ENCODE measurements around the gene HSPA12B.

The HSPA12B gene

GRCh38 chr20:3730803-3731672, 1.4 kb upstream of the HSPA12B start:
- Histone ChIP-seq H3K4me1 (ENCODE audit: control insufficient read depth, insufficient read depth, low read length) (peaks cover 10% of the 10 kb centered on the region), H3K9me3 (ENCODE audit: control insufficient read depth, insufficient read depth, low read depth, low read length) (no peaks in the 10 kb centered on the region), H3K4me3 (ENCODE audit: low read depth, low read length) (no peak overlapping the region), H3K27ac (ENCODE audit: extremely low read depth, low read depth, low read length) (no peak overlapping the region), H3K36me3 (ENCODE audit: control insufficient read depth in 2 of 2, insufficient read depth in 1 of 2, low read length in 2 of 2) (no peaks in the 10 kb centered on the region)
- ChIA-PET CTCF (interaction anchor here (0.6 to 3.4 kb wide), 6 partner anchors 11 to 673 kb away, joined by 3 to 14 read pairs (median 4); no protein-coding TSS in a partner anchor), POLR2A (no interaction called here)
- TF ChIP-seq ZNF600 (tag by site-specific recombination; IDR thresholded peaks at IDR 0.05) (peak; percentile 55), GFI1B (tag by site-specific recombination; IDR thresholded peaks at IDR 0.05) (no peak), EGR2 (tag by site-specific recombination; IDR thresholded peaks at IDR 0.05; ENCODE audit: low read depth) (no peak), HOXC10 (CRISPR knock-in tag; IDR thresholded peaks at IDR 0.05) (no peak), ZNF629 (tag by site-specific recombination; IDR thresholded peaks at IDR 0.05) (no peak), BCL11A (tag by site-specific recombination; IDR thresholded peaks at IDR 0.05; ENCODE audit: low read depth) (no peak), PRDM4 (tag by site-specific recombination; IDR thresholded peaks at IDR 0.05) (no peak)
- TF ChIP-seq, protein P1, sequence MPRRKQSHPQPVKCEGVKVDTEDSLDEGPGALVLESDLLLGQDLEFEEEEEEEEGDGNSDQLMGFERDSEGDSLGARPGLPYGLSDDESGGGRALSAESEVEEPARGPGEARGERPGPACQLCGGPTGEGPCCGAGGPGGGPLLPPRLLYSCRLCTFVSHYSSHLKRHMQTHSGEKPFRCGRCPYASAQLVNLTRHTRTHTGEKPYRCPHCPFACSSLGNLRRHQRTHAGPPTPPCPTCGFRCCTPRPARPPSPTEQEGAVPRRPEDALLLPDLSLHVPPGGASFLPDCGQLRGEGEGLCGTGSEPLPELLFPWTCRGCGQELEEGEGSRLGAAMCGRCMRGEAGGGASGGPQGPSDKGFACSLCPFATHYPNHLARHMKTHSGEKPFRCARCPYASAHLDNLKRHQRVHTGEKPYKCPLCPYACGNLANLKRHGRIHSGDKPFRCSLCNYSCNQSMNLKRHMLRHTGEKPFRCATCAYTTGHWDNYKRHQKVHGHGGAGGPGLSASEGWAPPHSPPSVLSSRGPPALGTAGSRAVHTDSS (tag by site-specific recombination; IDR thresholded peaks at IDR 0.05): no peak

DNA sequence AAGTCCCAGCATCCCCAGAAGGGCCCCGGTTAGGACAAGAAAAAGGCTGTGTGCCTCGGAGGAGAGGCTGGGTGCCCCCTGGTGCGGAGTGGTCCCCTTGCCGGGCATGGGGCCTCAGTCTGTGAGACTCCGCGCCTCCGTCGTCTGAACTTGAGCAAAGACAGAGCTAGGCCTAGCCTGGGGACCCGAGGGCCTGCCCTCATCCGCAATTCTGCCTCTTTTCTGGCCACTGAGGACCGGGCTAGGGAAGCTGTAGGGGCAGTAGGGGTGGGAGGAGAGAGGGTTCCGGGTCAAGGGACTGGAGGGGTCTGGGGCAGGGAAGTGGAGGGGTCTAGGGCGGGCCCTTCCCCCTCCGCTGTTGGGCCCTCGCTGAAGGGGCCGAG, 550 bp upstream of the HSPA12B start:
- Histone ChIP-seq H3K4me1 (ENCODE audit: control insufficient read depth, insufficient read depth, low read length) (peaks cover 10% of the 10 kb centered on the region), H3K4me3 (ENCODE audit: low read depth, low read length) (no peak overlapping the region), H3K9me3 (ENCODE audit: control insufficient read depth, insufficient read depth, low read depth, low read length) (no peaks in the 10 kb centered on the region), H3K27ac (ENCODE audit: extremely low read depth, low read depth, low read length) (no peak overlapping the region), H3K36me3 (ENCODE audit: control insufficient read depth in 2 of 2, insufficient read depth in 1 of 2, low read length in 2 of 2) (no peaks in the 10 kb centered on the region)
- TF ChIP-seq CTCF (tag by site-specific recombination; IDR thresholded peaks at IDR 0.05) (no peak), ZNF600 (tag by site-specific recombination; IDR thresholded peaks at IDR 0.05) (no peak), SALL2 (tag by site-specific recombination; IDR thresholded peaks at IDR 0.05; ENCODE audit: borderline replicate concordance) (no peak), GLI2 (tag by site-specific recombination; IDR thresholded peaks at IDR 0.05; ENCODE audit: borderline replicate concordance, low read depth) (no peak), HOXC10 (CRISPR knock-in tag; IDR thresholded peaks at IDR 0.05) (no peak), ZSCAN5A (tag by site-specific recombination; IDR thresholded peaks at IDR 0.05) (no peak)
- TF ChIP-seq, protein P2, sequence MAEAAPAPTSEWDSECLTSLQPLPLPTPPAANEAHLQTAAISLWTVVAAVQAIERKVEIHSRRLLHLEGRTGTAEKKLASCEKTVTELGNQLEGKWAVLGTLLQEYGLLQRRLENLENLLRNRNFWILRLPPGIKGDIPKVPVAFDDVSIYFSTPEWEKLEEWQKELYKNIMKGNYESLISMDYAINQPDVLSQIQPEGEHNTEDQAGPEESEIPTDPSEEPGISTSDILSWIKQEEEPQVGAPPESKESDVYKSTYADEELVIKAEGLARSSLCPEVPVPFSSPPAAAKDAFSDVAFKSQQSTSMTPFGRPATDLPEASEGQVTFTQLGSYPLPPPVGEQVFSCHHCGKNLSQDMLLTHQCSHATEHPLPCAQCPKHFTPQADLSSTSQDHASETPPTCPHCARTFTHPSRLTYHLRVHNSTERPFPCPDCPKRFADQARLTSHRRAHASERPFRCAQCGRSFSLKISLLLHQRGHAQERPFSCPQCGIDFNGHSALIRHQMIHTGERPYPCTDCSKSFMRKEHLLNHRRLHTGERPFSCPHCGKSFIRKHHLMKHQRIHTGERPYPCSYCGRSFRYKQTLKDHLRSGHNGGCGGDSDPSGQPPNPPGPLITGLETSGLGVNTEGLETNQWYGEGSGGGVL (tag by site-specific recombination; IDR thresholded peaks at IDR 0.05): no peak
- ChIA-PET CTCF (interaction anchor here (1.0 to 3.4 kb wide), 2 partner anchors 10 to 22 kb away, joined by 4 to 14 read pairs; no protein-coding TSS in a partner anchor), POLR2A (interaction anchor here (0.6 kb wide), 1 partner anchor 21 kb away, joined by 3 read pairs; no protein-coding TSS in a partner anchor)
